Loucy (cell line): ENCODE measurements around the gene SCGB1A1.
A peak's percentile ranks its signal among the peaks of the same experiment; 100 is the strongest.

Source experiments
- H2AFZ ChIP-seq: fragments of 200-600 bp; sonication (generic); 2 replicates; pipeline ENCODE4 v1.6.0; 2016; ENCODE audit warnings: antibody characterized with exemption, mild to moderate bottlenecking, low read length, moderate library complexity
- H3F3A ChIP-seq: fragments of 200-600 bp; 2 replicates; pipeline ENCODE4 v1.6.0; 2016; ENCODE audit warnings: antibody characterized with exemption, low read depth, mild to moderate bottlenecking
- H3K27me3 ChIP-seq: fragments of 200-600 bp; sonication (generic); 2 replicates; pipeline ENCODE4 v1.6.1; 2014; ENCODE audit warnings: low read length, mild to moderate bottlenecking; ENCODE audit not compliant: insufficient read depth, poor library complexity, severe bottlenecking
- H3K36me3 ChIP-seq: fragments of 200-600 bp; sonication (generic); 2 replicates; pipeline ENCODE4 v1.6.1; 2016; ENCODE audit warnings: low read length; ENCODE audit not compliant: insufficient read depth
- H3K4me1 ChIP-seq: fragments of 200-600 bp; sonication (generic); 2 replicates; pipeline ENCODE4 v1.5.1; 2014; ENCODE audit warnings: low read length, mild to moderate bottlenecking; ENCODE audit not compliant: insufficient read depth, poor library complexity, severe bottlenecking
- H3K4me2 ChIP-seq: fragments of 200-600 bp; sonication (generic); 2 replicates; pipeline ENCODE4 v1.6.0; 2014; ENCODE audit warnings: antibody characterized with exemption, low read length, low read depth, mild to moderate bottlenecking; ENCODE audit not compliant: poor library complexity, severe bottlenecking
- H3K4me3 ChIP-seq: fragments of 200-600 bp; sonication (generic); 2 replicates; pipeline ENCODE4 v1.5.1; 2014; ENCODE audit warnings: low read length, mild to moderate bottlenecking, mixed read lengths; ENCODE audit not compliant: poor library complexity, severe bottlenecking
- H3K79me2 ChIP-seq: fragments of 200-600 bp; sonication (generic); 2 replicates; pipeline ENCODE4 v1.6.1; 2014; ENCODE audit warnings: low read length; ENCODE audit not compliant: insufficient read depth
- H3K9ac ChIP-seq: fragments of 200-600 bp; sonication (generic); 2 replicates; pipeline ENCODE4 v1.6.0; 2014; ENCODE audit warnings: mild to moderate bottlenecking, low read depth, low read length, moderate library complexity; ENCODE audit not compliant: poor library complexity, severe bottlenecking
- H3K9me2 ChIP-seq: fragments of 200-600 bp; sonication (generic); replicated peaks from 2 replicates; pipeline ENCODE4 v1.6.1; 2016; ENCODE audit warnings: low read depth, low read length, mixed read lengths
- H3K9me3 ChIP-seq: fragments of 200-600 bp; sonication (generic); 2 replicates; pipeline ENCODE4 v1.6.1; 2014; ENCODE audit warnings: mild to moderate bottlenecking, antibody characterized with exemption, low read length, low read depth; ENCODE audit not compliant: insufficient read depth
- H4K20me1 ChIP-seq: fragments of 200-600 bp; sonication (generic); 2 replicates; pipeline ENCODE4 v1.6.0; 2014; ENCODE audit warnings: antibody characterized with exemption, low read length, mild to moderate bottlenecking; ENCODE audit not compliant: insufficient read depth, poor library complexity, severe bottlenecking
- EZH2phosphoT487 ChIP-seq: fragments of 200-600 bp; IDR thresholded peaks from 2 replicates; pipeline ENCODE4 v1.6.1; 2018; ENCODE audit warnings: antibody characterized with exemption, mild to moderate bottlenecking, moderate library complexity, borderline replicate concordance
- TF ChIP-seq, protein P1 (sequence below): fragments of 200-600 bp; sonication (generic); conservative IDR thresholded peaks from 2 replicates; pipeline ENCODE4 v1.5.1; 2014; ENCODE audit warnings: mild to moderate bottlenecking, antibody characterized with exemption, low read length

Gene SCGB1A1

DNA sequence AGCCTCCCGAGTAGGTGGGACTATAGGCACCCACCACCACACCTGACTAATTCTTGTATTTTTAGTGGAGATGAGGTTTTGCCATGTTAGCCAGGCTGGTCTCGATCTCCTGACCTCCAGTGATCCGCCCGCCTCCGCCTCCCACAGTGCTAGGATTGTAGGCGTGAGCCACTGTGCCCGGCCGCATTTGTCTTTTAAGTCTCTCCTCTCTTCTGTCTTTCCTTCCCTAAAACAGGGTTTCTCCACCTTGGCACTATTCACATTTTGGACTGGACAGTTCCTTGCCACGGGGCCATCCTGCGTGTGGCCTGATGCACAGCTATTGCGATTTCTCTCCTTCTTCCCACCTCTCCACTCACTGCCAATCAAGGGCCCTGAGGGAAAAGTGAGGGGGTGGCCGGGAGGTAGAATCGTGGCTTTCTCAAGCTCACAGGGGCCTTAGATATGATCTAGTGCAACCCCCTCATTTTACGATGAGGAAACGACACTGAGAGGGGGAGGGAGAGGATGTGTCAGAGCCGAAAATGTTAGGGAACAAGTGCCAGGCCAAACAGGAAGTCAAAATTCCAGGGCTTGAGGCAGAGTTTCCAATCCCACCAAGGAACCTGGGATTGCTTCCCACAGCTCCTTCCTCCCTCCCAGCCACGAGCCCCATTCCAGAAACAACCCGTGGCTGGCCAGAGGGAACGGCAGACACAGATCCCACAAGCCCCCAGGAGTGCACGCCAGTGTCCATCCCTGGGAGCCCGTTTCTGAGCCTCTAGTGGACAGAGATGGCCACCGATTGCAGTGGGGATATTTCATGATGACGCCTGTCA lies 21.2 kb downstream of the SCGB1A1 start:
- no peak overlapping the region for H3K4me3 ChIP-seq
- no peaks in the 10 kb centered on the region for H3K79me2 ChIP-seq
- no peak overlapping the region; the same call in 1 of the 2 replicates for H2AFZ ChIP-seq
- no peaks in the 10 kb centered on the region for H4K20me1 ChIP-seq
- no peaks in the 10 kb centered on the region for H3K9me2 ChIP-seq
- H3K4me1 ChIP-seq: peaks cover 6% of the 10 kb centered on the region
- no peaks in the 10 kb centered on the region for H3K36me3 ChIP-seq
- H3F3A ChIP-seq: no peaks in the 10 kb centered on the region
- H3K9me3 ChIP-seq: no peaks in the 10 kb centered on the region
- TF ChIP-seq, protein P1, sequence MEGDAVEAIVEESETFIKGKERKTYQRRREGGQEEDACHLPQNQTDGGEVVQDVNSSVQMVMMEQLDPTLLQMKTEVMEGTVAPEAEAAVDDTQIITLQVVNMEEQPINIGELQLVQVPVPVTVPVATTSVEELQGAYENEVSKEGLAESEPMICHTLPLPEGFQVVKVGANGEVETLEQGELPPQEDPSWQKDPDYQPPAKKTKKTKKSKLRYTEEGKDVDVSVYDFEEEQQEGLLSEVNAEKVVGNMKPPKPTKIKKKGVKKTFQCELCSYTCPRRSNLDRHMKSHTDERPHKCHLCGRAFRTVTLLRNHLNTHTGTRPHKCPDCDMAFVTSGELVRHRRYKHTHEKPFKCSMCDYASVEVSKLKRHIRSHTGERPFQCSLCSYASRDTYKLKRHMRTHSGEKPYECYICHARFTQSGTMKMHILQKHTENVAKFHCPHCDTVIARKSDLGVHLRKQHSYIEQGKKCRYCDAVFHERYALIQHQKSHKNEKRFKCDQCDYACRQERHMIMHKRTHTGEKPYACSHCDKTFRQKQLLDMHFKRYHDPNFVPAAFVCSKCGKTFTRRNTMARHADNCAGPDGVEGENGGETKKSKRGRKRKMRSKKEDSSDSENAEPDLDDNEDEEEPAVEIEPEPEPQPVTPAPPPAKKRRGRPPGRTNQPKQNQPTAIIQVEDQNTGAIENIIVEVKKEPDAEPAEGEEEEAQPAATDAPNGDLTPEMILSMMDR: no peak
- no peak for TF ChIP-seq EZH2phosphoT487
- peak overlapping the region; percentile 20 for H3K4me2 ChIP-seq
- no peak overlapping the region for H3K9ac ChIP-seq
- H3K27me3 ChIP-seq: no peaks in the 10 kb centered on the region

GRCh38 chr11:62443390-62444235 lies 24.8 kb downstream of the SCGB1A1 start:
- TF ChIP-seq EZH2phosphoT487: no peak
- TF ChIP-seq, protein P1: no peak
- H3K79me2 ChIP-seq: no peaks in the 10 kb centered on the region
- H3K4me2 ChIP-seq: no peak overlapping the region
- no peak overlapping the region for H3K9ac ChIP-seq
- no peak overlapping the region for H3K4me3 ChIP-seq
- no peaks in the 10 kb centered on the region for H3K9me2 ChIP-seq
- no peaks in the 10 kb centered on the region for H3K9me3 ChIP-seq
- H2AFZ ChIP-seq: no peak overlapping the region
- H3F3A ChIP-seq: no peaks in the 10 kb centered on the region
- H3K27me3 ChIP-seq: no peaks in the 10 kb centered on the region
- H3K36me3 ChIP-seq: no peaks in the 10 kb centered on the region
- H4K20me1 ChIP-seq: no peaks in the 10 kb centered on the region
- peaks cover 6% of the 10 kb centered on the region for H3K4me1 ChIP-seq

GRCh38 chr11:62444236-62444833 lies 25.5 kb downstream of the SCGB1A1 start:
- Histone ChIP-seq H3K9ac (no peak overlapping the region), H3K79me2 (no peaks in the 10 kb centered on the region), H2AFZ (no peak overlapping the region), H4K20me1 (no peaks in the 10 kb centered on the region), H3K27me3 (no peaks in the 10 kb centered on the region), H3K4me1 (peaks cover 6% of the 10 kb centered on the region), H3F3A (no peaks in the 10 kb centered on the region), H3K9me2 (no peaks in the 10 kb centered on the region), H3K4me3 (no peak overlapping the region), H3K9me3 (no peaks in the 10 kb centered on the region), H3K36me3 (no peaks in the 10 kb centered on the region), H3K4me2 (no peak overlapping the region)
- TF ChIP-seq, protein P1: no peak
- no peak for TF ChIP-seq EZH2phosphoT487
